ENCODE results near the gene ARMCX5.

- TF ChIP-seq CTCF (conservative IDR thresholded peaks at IDR 0.05 in 1 of 2, IDR thresholded peaks at IDR 0.05 in 1 of 2; ENCODE audit: extremely low read depth in 1 of 2, insufficient read depth in 1 of 2, low read depth in 1 of 2, low read length in 2 of 2) (no peak), EZH2 (IDR thresholded peaks at IDR 0.05; ENCODE audit: borderline replicate concordance, low read length) (no peak)
These were observed 52.1 kb downstream of the ARMCX5 start, which contains the start of gene GPRASP1 for GRCh38 chrX:102651242-102652011.
